HG03457 (cell line): ENCODE measurements around the gene MTHFD2.
"Not testable (repeated sequence)": the region's sequence is repeated elsewhere in the genome, so short reads cannot be mapped to it uniquely, and the experiment has no call there.

Source experiments
- ATAC-seq: cut with Tn5 transposase; IDR thresholded peaks from one replicate; pipeline ENCODE4 v1.9.1; 2021; ENCODE audit warnings: moderate number of reproducible peaks; ENCODE audit not compliant: unreplicated experiment

Gene MTHFD2

GRCh38 chr2:74198461-74199274 is at the start of gene MTHFD2:
Gene MTHFD2, plus strand, starts transcription at chr2:74198615. Its CDS starts 27 bp downstream, at chr2:74198642.
- ATAC-seq = peak; percentile 86

GRCh38 chr2:74149247-74149525 is 49.2 kb upstream of the MTHFD2 start:
- ATAC-seq = no peak

DNA sequence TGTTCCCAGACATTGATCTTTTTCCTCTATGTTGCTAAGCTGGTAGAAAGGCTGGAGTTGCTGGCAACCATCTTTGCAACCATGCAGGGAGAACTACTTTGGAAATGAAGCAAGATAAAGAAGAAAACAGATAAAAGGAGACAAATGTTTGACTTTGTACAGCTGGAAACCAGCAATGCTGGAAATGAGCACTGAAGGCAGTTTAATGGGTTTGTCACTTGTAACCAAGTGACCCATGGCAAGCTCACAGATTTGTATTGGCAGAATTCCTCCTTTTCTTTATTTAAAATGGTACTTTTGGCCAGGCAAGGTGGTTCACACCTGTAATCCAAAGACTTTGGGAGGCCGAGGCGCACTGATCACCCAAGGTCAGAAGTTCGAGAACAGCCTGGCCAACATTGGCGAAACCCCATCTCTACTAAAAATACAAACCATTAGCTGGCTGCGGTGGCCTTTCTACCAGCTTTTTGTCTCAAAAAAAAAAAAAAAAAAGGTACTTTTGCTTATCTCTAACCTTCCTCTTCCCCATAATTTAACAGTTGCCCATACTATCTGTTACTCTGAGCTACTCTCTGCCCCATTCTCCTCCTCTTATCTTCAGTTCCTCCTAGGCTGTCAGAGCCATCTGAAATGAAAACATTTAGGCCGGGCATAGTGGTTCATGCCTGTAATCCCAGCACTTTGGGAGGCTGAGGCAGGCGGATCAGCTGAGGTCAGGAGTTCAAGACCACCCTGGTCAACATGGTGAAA is 48.7 kb upstream of the MTHFD2 start:
- no peak for ATAC-seq

DNA sequence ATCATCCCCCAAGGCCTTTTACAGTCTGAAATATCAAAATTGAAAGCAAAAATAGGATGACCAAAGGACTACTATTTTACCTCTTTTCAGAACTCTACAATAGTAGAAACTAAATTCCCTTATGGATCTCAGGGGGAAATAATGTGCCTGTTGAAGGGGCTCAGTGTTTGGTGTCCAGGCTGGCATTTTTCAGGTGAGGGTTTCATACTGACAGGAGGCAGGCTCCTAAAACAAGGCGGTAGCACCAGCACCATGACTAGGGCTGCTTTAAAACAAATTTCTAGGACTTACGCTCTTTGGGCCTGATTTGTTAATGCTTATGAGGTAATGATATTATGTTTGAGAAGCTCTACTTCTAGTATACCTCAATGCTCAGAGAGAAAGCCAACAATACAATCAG is 45.5 kb upstream of the MTHFD2 start:
- ATAC-seq = no peak

DNA sequence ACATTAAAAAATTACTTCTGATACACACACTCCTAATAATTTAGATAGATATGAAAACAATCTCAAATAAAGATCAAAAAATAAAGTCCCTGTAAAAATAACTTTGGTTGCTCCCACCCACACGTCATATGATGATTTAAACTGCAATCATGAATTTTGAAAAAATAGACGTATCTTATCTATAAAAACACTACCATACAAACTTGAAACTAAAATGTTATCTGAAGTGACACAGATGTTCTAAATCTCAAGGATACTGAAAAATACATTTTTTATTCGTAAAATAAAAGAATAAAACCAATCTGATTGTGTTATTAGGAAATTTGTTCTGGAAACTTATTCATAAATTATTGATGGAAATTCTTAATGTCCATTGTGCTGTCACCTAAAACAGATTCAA is 42.6 kb upstream of the MTHFD2 start:
- ATAC-seq = no peak

GRCh38 chr2:74162951-74163350 is 35.5 kb upstream of the MTHFD2 start:
- no peak for ATAC-seq

DNA sequence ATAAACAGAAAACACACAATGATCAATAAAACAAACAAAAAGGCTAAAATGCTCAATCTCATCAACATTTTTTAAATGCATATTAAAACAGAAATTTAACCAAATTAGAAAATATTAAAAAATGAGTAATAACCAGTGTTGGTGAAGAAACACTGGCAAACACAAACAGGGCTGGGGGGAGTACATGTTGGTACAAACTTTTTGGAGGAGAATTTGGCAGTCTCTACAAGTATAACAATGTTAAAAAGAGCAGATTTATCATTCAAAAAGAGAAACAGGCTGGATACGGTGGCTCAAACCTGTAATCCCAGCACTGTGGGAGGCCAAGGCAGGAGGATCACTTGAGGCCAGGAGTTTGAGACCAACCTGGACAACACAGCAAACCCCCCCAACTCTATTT is 33.7 kb upstream of the MTHFD2 start:
- no peak for ATAC-seq

GRCh38 chr2:74168739-74169138 is 29.7 kb upstream of the MTHFD2 start:
- ATAC-seq = no peak

GRCh38 chr2:74174909-74175308 is 23.5 kb upstream of the MTHFD2 start:
- ATAC-seq = no peak

- no peak for ATAC-seq
Measured at GRCh38 chr2:74177696-74178095, 20.7 kb upstream of the MTHFD2 start.

GRCh38 chr2:74178211-74179062 is 20.0 kb upstream of the MTHFD2 start, which contains the start of gene MOB1A:
Gene MOB1A, minus strand, starts transcription at chr2:74178879. Its CDS starts 205 bp downstream, at chr2:74178674.
- peak; percentile 60 for ATAC-seq

DNA sequence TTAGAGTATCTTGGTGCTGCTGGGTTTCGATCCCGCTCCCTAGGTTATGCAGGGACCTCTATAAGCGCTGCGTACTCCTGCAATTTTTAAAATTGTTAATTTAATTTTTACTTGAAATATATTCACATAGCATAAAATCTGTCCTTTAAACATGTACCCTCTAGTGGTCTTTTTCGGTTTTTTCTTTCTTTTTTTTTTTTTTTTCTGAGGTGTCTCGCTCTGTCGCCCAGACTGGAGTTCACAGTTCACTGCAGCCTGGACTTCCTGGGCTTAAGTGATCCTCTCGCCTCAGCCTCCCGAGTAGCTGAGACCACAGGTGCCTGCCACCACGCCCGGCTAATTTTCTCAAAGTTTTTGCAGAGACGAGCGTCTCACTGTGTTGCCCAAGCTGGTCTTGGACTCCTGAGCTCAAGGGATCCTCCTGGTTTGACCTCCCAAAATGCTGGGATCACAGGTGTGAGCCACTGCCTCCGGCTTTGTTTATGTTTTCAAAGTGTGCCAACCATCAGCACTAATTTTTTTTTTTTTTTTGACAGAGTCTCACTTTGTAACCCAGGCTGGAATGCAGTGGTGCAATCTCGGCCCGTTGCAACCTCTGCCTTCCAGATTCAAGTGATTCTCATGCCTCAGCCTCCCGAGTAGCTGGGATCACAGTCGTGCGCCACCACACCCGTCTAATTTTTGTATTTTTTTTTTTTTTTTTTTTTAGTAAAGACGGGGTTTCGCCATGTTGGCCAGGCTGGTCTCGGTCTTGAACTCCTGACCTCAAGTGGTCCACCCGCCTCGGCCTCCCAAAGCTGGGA is 19.2 kb upstream of the MTHFD2 start:
- ATAC-seq = peak; percentile 15

- ATAC-seq = peak; percentile 30
Measured at GRCh38 chr2:74181739-74182138, 16.7 kb upstream of the MTHFD2 start.

- ATAC-seq = no peak
Measured at GRCh38 chr2:74183878-74184277, 14.5 kb upstream of the MTHFD2 start.

GRCh38 chr2:74186038-74186437 is 12.4 kb upstream of the MTHFD2 start:
- peak; percentile 58 for ATAC-seq

DNA sequence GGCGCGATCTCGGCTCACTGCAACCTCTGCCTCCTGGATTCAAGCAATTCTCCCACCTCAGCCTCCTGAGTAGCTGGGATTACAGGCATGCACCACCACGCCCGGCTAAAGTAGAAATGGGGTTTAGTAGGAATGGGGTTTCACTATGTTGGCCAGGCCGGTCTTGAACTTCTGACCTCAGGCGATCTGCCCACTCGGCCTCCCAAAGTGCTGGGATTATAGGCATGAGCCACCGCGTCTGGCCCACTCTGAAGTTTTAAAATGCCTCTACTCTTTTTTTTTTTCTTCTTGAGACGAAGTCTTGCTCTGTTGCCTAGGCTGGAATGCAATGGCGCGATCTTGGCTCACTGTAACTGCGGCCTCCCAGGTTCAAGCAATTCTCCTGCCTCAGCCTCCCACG is 11.7 kb upstream of the MTHFD2 start:
- not testable (repeated sequence) for ATAC-seq

DNA sequence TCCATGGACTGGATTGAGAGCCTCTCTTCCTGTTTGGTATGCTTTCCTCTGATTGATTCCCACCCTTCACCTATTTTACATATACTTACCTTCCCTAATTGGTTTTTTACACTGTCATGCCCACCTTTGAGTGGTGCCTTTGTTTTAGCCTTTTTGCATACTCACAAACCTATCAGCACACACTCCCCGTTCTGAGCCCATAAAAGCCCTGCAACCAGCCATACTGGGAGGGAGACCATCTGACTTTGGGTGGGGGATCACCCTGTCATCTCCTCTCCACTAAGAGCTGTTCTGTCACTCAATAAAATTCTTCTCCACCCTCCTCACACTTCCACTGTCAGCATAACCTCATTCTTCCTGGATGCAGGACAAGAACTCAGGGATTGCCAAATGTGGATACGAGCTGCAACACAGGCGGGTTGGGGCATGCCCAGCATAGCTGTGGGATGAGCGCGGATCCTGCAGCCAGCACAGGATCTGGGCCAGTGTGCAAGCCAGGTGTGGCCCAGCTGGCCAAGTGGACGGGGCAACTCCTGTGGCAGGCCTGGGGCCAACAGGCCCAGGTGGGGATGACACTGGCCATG is 10.3 kb upstream of the MTHFD2 start:
- ATAC-seq = no peak

GRCh38 chr2:74188696-74189095 is 9.7 kb upstream of the MTHFD2 start:
- no peak for ATAC-seq

- ATAC-seq = no peak
Measured at GRCh38 chr2:74191596-74192380, 6.6 kb upstream of the MTHFD2 start.
